HG02571 (cell line): ENCODE measurements around the gene CBARP.

ENCODE experiments used
- ATAC-seq: cut with Tn5 transposase; IDR thresholded peaks from one replicate; pipeline ENCODE4 v1.9.1; 2021; ENCODE audit warnings: mild to moderate bottlenecking, moderate library complexity; ENCODE audit not compliant: unreplicated experiment

CBARP gene

GRCh38 chr19:1228161-1228957 lies 9.4 kb downstream of the CBARP start:
- ATAC-seq, result no peak

DNA sequence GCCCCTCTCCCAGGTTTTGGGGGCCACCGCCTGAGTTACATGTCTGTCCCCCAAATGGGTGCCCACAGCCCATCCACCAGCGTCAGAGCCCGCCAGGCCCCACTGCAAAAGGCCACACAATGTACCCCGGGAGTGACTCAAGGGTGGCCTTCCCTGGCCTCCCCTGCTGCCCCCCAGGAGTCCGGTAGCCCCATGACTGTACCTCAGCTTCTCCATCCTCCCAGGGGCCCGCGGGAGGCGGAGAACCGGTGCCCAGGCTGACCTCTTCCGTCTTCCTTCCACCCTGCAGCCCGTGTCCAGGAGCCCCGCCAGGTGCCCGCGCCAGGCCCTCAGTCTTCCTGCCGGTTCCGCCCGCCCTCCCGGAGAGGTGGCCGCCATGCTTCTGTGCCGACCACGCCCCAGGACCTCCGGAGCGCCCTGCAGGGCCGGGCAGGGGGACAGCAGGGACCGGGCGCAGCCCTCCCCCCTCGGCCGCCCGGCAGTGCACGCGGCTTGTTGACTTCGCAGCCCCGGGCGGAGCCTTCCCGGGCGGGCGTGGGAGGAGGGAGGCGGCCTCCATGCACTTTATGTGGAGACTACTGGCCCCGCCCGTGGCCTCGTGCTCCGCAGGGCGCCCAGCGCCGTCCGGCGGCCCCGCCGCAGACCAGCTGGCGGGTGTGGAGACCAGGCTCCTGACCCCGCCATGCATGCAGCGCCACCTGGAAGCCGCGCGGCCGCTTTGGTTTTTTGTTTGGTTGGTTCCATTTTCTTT lies 10.3 kb downstream of the CBARP start:
- ATAC-seq, result no peak

- no peak for ATAC-seq
Measured at GRCh38 chr19:1226522-1227303, 11.1 kb downstream of the CBARP start.

DNA sequence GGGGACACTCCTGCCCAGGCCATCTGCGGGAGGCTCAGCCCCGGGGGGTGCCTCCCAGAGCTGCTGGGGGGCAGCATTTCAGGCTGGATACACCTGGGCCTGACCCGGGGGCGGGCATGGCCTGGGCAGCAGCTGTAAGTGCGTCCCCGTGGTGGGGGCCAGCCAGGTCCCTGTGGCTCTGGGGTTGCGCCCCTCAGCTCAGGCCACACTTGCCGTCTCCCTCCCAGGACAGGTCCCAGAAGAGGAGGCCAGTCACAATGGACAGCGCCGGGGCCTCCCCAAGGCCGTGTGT lies 11.6 kb downstream of the CBARP start:
- ATAC-seq, result no peak

GRCh38 chr19:1225440-1226226 lies 12.2 kb downstream of the CBARP start:
- ATAC-seq, result no peak

GRCh38 chr19:1224847-1225246 lies 13.0 kb downstream of the CBARP start:
- no peak for ATAC-seq

DNA sequence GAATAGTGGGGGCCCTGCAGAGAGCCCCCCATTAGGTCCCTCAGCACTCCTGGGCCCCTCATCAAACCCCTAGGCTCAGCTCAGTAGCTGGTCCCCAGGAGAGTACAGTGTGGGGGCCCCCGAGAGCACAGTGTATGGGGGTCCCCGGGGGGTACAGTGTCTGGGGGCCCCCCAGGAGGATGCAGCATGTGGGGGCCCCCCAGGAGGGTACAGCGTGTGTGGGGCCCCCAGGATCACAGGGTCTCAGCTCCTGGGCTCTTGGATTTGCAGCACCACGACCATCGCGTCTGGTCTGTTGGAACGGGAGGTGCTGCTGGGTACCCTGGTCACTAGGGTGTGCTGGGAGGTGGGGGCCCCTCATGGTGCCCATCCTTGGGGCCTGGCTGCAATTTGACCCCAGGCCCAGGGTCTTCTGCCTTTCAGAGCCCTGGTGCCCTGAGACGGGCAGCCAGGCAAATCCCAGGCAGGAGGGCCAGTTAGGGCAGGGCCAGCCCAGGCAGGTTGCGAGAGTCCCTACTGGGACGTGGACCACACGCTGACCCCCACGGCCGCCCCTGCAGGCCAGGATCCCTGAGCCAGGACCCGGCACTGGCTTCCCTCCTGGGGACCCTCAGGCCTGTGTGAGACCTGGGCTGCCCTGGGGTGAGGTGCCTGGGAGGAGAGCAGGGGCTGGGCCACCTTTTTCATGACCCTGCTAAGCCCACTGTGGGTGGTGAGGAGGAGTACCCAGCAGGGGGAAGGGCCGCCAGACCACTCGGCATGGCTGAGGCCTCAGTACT lies 13.6 kb downstream of the CBARP start:
- no peak for ATAC-seq

DNA sequence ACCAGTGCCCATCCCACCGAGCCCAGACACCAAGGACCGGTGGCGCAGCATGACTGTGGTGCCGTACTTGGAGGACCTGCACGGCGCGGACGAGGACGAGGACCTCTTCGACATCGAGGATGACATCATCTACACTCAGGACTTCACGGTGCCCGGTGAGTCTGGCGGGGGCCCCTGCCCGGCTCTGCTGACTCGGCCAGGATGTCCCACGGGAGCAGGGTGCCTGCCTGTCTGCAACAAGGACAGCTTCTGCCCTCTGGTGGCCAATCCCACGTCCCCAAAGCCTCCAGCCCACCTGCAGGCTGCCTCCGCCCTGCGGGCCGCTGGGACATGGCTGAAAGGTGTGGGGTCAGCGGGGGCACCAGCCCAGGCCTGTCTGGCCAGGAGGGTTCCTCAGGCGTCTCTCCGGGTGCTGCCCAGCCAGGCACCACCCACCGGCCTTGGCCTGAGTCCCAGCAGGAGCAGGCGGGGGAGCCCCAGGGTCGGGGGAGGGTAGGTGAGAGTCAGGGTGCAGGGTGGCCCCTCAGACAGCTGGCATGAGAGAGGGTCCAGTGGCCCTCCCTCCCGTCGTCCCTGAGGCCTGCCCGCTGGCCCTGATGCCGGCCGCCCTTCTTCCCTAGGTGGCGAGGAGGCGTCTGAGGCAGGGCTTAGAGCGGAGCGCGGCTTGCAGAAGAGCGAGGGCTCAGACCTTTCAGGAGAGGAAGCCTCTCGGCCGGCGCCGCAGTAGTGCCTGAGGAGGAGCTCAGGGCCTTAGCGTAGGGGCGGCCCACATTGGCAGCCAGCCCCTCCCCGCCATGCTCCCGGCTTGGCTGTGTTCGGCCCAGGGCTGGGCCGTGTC lies 14.6 kb downstream of the CBARP start:
- ATAC-seq, result no peak

DNA sequence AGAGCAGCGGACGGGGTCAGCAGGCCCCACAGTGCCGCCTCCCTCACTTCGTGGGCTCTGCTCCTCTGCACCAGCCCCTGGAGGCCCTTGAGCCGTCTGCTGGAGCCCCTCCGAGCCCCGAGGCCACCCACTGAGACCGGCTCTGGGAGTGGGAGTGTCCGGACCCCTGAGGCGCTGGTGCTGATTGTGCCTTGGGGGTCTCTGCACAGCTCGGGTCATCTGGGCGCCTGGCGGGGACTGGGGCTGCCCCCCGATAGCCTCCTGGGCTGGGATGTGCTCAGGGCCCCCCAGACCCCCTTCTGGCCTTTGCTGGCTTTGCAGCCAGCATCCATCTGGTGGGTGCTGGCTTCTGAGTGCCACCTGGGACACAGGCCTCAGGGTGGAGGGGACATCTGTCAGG lies 15.4 kb downstream of the CBARP start:
- ATAC-seq, result no peak

GRCh38 chr19:1221904-1222255 lies 15.9 kb downstream of the CBARP start:
- no peak for ATAC-seq

DNA sequence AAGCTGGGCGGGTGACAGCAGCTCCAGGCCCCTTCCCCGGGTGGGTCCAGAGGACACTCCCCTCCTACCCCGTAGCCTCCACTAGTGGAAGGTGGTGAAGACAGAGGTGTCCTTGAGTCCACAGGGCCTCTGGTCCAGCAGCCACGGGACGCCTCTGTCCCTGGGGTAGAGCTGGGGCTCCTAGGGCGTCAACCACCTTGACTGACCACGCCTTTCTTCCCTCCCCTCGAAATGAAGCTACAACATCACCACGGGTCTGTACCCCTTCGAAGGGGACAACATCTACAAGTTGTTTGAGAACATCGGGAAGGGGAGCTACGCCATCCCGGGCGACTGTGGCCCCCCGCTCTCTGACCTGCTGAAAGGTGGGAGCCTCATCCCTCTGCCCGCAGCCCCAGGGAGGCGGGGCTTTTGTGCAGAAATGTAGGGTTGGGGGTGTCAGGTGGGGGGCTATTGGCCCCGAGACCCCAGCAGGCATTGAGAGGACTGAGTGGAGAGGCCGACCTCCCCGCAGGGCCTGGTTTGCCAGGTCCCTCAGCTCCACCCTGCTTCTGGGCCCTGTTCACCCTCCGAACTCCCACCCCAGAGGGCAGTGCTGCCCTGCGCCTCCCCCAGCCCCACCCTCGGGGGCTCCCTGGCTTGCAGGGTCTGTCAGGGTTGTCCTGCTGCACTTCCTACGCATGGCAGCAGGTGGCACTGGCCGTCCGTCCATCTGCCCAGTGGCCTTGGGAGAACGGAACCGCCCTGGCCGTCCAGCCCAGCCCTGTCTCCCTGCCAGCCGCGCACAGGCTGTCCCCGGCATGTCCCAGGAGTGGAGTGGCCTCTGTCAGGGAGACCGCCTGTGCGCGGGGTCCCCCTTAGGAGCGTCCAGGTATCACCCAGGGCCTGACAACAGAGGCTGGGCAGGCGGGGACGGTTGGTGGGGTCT lies 16.6 kb downstream of the CBARP start:
- ATAC-seq, result no peak

- no peak for ATAC-seq
Measured at GRCh38 chr19:1220477-1220930, 17.3 kb downstream of the CBARP start.

- ATAC-seq, result no peak
Measured at GRCh38 chr19:1219786-1220476, 17.9 kb downstream of the CBARP start.

- no peak for ATAC-seq
Measured at GRCh38 chr19:1218751-1219567, 18.8 kb downstream of the CBARP start.

GRCh38 chr19:1217366-1217765 lies 20.4 kb downstream of the CBARP start:
- no peak for ATAC-seq

DNA sequence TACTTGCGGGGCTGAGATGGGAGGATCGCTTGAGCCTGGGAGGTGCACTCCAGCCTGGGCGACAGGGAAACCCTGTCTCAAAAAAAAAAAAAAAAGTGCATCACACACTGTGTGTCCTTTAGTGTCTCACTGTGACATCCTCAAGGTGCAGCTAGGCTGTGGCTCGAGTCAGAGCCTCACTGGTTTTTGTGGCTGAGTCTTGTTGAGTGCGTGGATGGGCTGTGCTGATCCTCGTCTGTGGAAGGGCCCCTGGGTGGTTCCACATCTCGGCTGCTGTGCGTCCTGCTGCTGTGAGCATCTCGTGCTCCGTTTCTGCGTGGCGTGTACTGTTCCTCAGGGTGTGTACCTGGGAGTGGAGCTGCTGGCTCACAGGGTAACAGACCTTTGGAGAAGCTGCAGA lies 21.0 kb downstream of the CBARP start:
- no peak for ATAC-seq
